K562 (cell line): Measurements from ENCODE around the gene SLC7A5. TPM values are rescaled to one million over a fixed set of nuclear protein-coding genes. Genes with fewer than 3 reads are reported as not detected.
"Not testable (repeated sequence)": the region's sequence is repeated elsewhere in the genome, so short reads cannot be mapped to it uniquely, and the experiment has no call there.

ENCODE experiments used
- ATF1 ChIP-seq, 2 experiments: fragments of 450-650 bp in 1 of 2; IDR thresholded peaks; 2 replicates each; pipeline ENCODE4 v1.6.1; 2016; ENCODE audit warnings: missing compliant biosample characterization in 1 of 2, missing genetic modification characterization in 1 of 2
- CXXC5 ChIP-seq: fragments of 250-450 bp; sonication (Bioruptor Pico); IDR thresholded peaks from 2 replicates; pipeline ENCODE4 v1.8.0; 2022; ENCODE audit warnings: inconsistent platforms, mild to moderate bottlenecking, moderate library complexity
- JUND ChIP-seq, 2 experiments: IDR thresholded peaks; 2 replicates in 1 of 2; 3 replicates in 1 of 2; pipeline ENCODE4 v1.6.1; 2011; ENCODE audit warnings: borderline replicate concordance in 2 of 2, low read depth in 2 of 2, low read length in 2 of 2, improper control_type of control experiment in 1 of 2, missing biosample characterization in 1 of 2, missing genetic modification characterization in 1 of 2, missing genetic modification reagents in 1 of 2
- L3MBTL2 ChIP-seq: fragments of 450-650 bp; IDR thresholded peaks from 2 replicates; pipeline ENCODE4 v1.6.1; 2016; ENCODE audit warnings: mild to moderate bottlenecking, moderate library complexity
- RBFOX2 ChIP-seq: fragments of 200-400 bp; formaldehyde crosslinking; IDR thresholded peaks from 2 replicates; pipeline ENCODE4 v1.6.1; 2017; ENCODE audit warnings: low read depth, mild to moderate bottlenecking, low read length, moderate library complexity
- STAG1 ChIP-seq: sonication (generic); formaldehyde crosslinking; IDR thresholded peaks from 2 replicates; pipeline ENCODE4 v1.5.0; 2020; ENCODE audit warnings: missing genetic modification reagents, borderline replicate concordance
- polyA plus RNA-seq, 8 experiments: library from polyadenylated mRNA; depleted of rRNA in 4 of 8; stranded (reverse) in 5 of 8; unstranded in 3 of 8; fragments of >200 nt; fragmentation: Nextera tagmentation in 2 of 8; fragmentation: Illumina TruSeq in 1 of 8; extraction: Ambion mirVana in 2 of 8; extraction: Trizol in 1 of 8; gene quantifications; 2 replicates each; pipeline versions ENCODE4 v1.2.1 to v1.2.3, GENCODE V29; 2011 to 2014; ENCODE audit warnings: inconsistent platforms in 1 of 8, missing spikeins in 1 of 8
- total RNA-seq, 7 experiments: library from RNA; depleted of rRNA in 6 of 7; stranded (reverse); fragments of >200 nt in 6 of 7; fragmentation: Illumina TruSeq in 2 of 7; extraction: Trizol in 2 of 7; gene quantifications; 2 replicates each; pipeline versions ENCODE4 v1.2.1 to v1.2.3, GENCODE V29; 2011 to 2021; ENCODE audit warnings: low replicate concordance in 1 of 7
- TF ChIP-seq, protein P1 (sequence below): fragments of 250-450 bp; sonication (Bioruptor Pico); IDR thresholded peaks from 2 replicates; pipeline ENCODE4 v1.8.0; 2022; ENCODE audit warnings: inconsistent platforms

The SLC7A5 gene
- total and polyA plus RNA-seq, 9 of the 15 experiments (the other 6 are each of a cell fraction or from before 2014, with no cell fraction given), result 1.9 to 220 (median 18.6) TPM

DNA sequence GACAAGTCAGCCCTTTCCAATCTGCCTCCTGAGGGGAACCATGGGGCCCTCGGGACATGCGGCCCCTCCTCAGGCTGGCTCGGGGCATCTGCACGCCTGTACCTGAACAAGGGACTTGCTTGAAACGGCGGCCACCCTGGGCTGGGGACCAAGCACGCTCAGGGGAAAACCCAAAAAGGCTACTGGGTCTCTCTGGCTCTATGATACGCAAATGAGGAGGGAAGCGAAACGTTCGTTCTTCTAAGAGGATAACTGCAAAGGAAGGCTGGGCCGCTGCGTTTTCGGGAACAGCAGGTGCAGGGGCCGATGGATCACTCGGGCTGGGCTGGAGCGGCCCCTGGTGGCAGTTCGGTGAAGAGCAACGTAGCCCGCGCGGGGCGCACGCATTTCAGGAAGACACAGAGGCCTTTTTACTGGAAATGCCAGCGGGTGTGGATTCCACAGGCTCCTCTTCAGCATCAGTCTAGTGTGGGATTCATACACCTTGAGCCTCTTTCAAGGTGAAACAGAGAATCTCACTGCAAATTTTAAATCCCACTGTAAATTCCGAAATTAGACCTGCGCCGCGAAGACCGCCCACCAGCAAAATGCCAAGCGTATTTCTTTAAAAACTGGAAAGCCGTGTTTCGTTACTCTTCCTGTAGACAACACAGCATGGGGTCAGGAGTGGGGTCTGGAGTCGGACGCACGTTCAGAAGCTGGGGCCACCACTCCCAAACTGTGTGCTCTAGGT lies 40.1 kb upstream of the SLC7A5 start (continued):
- TF ChIP-seq, protein P1, sequence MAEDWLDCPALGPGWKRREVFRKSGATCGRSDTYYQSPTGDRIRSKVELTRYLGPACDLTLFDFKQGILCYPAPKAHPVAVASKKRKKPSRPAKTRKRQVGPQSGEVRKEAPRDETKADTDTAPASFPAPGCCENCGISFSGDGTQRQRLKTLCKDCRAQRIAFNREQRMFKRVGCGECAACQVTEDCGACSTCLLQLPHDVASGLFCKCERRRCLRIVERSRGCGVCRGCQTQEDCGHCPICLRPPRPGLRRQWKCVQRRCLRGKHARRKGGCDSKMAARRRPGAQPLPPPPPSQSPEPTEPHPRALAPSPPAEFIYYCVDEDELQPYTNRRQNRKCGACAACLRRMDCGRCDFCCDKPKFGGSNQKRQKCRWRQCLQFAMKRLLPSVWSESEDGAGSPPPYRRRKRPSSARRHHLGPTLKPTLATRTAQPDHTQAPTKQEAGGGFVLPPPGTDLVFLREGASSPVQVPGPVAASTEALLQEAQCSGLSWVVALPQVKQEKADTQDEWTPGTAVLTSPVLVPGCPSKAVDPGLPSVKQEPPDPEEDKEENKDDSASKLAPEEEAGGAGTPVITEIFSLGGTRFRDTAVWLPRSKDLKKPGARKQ (CRISPR knock-in tag), result 0 out of 2 replicates have a peak, but pooled peaks have one; percentile 18
- not testable (repeated sequence) for TF ChIP-seq ATF1 (CRISPR knock-in tag; IDR thresholded peaks at IDR 0.05); JUND (tag; IDR thresholded peaks at IDR 0.05; ENCODE audit: borderline replicate concordance, low read depth, low read length)
- TF ChIP-seq ATF1 (tag; IDR thresholded peaks at IDR 0.05), result peak; percentile 37; the same call in 1 of the 2 replicates
- TF ChIP-seq JUND (IDR thresholded peaks at IDR 0.05; ENCODE audit: borderline replicate concordance, low read depth, low read length), result peak; percentile 39; the same call in 1 of the 2 replicates
- 0 out of 2 replicates have a peak, but pooled peaks have one; percentile 17 for TF ChIP-seq L3MBTL2
- TF ChIP-seq RBFOX2, result 0 out of 2 replicates have a peak, but pooled peaks have one; percentile 22
- TF ChIP-seq STAG1 (CRISPR knock-in tag), result peak; percentile 83; the same call in 1 of the 2 replicates
- peak; percentile 52 for TF ChIP-seq CXXC5
